ENCODE measurements around the gene RBM28. TPM values are rescaled to one million over a fixed set of nuclear protein-coding genes. Genes with fewer than 3 reads are reported as not detected.

The RBM28 gene
- total RNA-seq, 2 donors from 2014 or later: 13.8 to 29.7 TPM

- intact Hi-C loops (cut with DNase I): no loop called here
- peaks cover 3 to 6% of the 10 kb centered on the region in 2 donors for H3K36me3 ChIP-seq
- H3K9me3 ChIP-seq: no peaks in the 10 kb centered on the region
- no peaks in the 10 kb centered on the region for H3K27me3 ChIP-seq (replicated peaks; ENCODE audit: insufficient read depth)
- 88% methylated on average over 3 of the region's 3 CpGs for WGBS
- no peak for TF ChIP-seq CTCF (IDR thresholded peaks at IDR 0.05)
- no peak for TF ChIP-seq POLR2A (IDR thresholded peaks at IDR 0.05)
- TF ChIP-seq POLR2AphosphoS5 (IDR thresholded peaks at IDR 0.05): no peak
- H3K4me1 ChIP-seq (replicated peaks): no peaks in the 10 kb centered on the region
- no peak for DNase-seq (ENCODE audit: low spot score)
- no peak overlapping the region for H3K27ac ChIP-seq
- no peak overlapping the region for H3K4me3 ChIP-seq
Observed at GRCh38 chr7:128335730-128336129, 8.0 kb downstream of the RBM28 start.

GRCh38 chr7:128324368-128324680 lies 19.4 kb downstream of the RBM28 start:
- TF ChIP-seq POLR2A (IDR thresholded peaks at IDR 0.05): no peak
- no peak for TF ChIP-seq CTCF (IDR thresholded peaks at IDR 0.05)
- no peak for TF ChIP-seq POLR2AphosphoS5 (IDR thresholded peaks at IDR 0.05)

GRCh38 chr7:128323459-128324367 lies 20.0 kb downstream of the RBM28 start:
- intact Hi-C loops (cut with DNase I): loop anchor here (5.0 to 10.0 kb wide), 2 partner anchors 186 to 609 kb away; no protein-coding TSS in a partner anchor
- Histone ChIP-seq H3K4me3 (no peak overlapping the region), H3K27ac (no peak overlapping the region), H3K27me3 (replicated peaks; ENCODE audit: insufficient read depth) (no peaks in the 10 kb centered on the region), H3K4me1 (replicated peaks) (no peaks in the 10 kb centered on the region), H3K9me3 (no peaks in the 10 kb centered on the region), H3K36me3 (peaks cover 4 to 9% of the 10 kb centered on the region in 2 donors)
- no peak for DNase-seq (ENCODE audit: low spot score)
- WGBS: 81% methylated on average over 10 of the region's 10 CpGs
- TF ChIP-seq POLR2AphosphoS5 (IDR thresholded peaks at IDR 0.05) (no peak), POLR2A (IDR thresholded peaks at IDR 0.05) (no peak), CTCF (IDR thresholded peaks at IDR 0.05) (no peak)

More at GRCh38 chr7:128324368-128324680, 19.4 kb downstream of the RBM28 start:
- no peak for DNase-seq (ENCODE audit: low spot score)
- 88% methylated on average over 9 of the region's 9 CpGs for WGBS
- Histone ChIP-seq H3K36me3 (peaks cover 4 to 9% of the 10 kb centered on the region in 2 donors), H3K27me3 (replicated peaks; ENCODE audit: insufficient read depth) (no peaks in the 10 kb centered on the region), H3K4me1 (replicated peaks) (no peaks in the 10 kb centered on the region), H3K9me3 (no peaks in the 10 kb centered on the region), H3K4me3 (no peak overlapping the region), H3K27ac (no peak overlapping the region)
- intact Hi-C loops (cut with DNase I): loop anchor here (5.0 to 10.0 kb wide), 2 partner anchors 187 to 610 kb away; no protein-coding TSS in a partner anchor

- intact Hi-C loops (cut with DNase I): loop anchor here (5.0 to 10.0 kb wide), 2 partner anchors 186 to 608 kb away; no protein-coding TSS in a partner anchor
- no peak for DNase-seq (ENCODE audit: low spot score)
- Histone ChIP-seq H3K27ac (no peak overlapping the region), H3K9me3 (no peaks in the 10 kb centered on the region), H3K4me1 (replicated peaks) (no peaks in the 10 kb centered on the region), H3K4me3 (no peak overlapping the region), H3K27me3 (replicated peaks; ENCODE audit: insufficient read depth) (no peaks in the 10 kb centered on the region), H3K36me3 (peaks cover 4 to 11% of the 10 kb centered on the region in 2 donors)
- TF ChIP-seq POLR2A (IDR thresholded peaks at IDR 0.05): no peak
- TF ChIP-seq POLR2AphosphoS5 (IDR thresholded peaks at IDR 0.05): no peak
- no peak for TF ChIP-seq CTCF (IDR thresholded peaks at IDR 0.05)
Observed at GRCh38 chr7:128323040-128323439, 20.7 kb downstream of the RBM28 start.
